GM12878 (cell line): ENCODE measurements around the gene SCARF2. TPM values are rescaled to one million over a fixed set of nuclear protein-coding genes. Genes with fewer than 3 reads are reported as not detected.

Experiments
- ATAC-seq: fragments of 200-7000 bp; cut with Tn5 transposase; 3 replicates; pipeline ENCODE4 v1.9.1; 2020; ENCODE audit warnings: mild to moderate bottlenecking, moderate library complexity
- BruUV-seq: library from RNA; stranded (reverse); fragments of 400-500 nt; replicated peaks from 2 replicates; lab custom pipeline; 2021; lab: Mats Ljungman, UMichigan
- CTCF ChIA-PET: fragments of 300-600 bp; sonication (Branson Sonifier 250); formaldehyde crosslinking; extraction: SDS; loops from one replicate; lab custom pipeline; 2021; ENCODE audit warnings: inconsistent platforms; lab: Yijun Ruan, JAX
- POLR2A ChIA-PET: fragments of 350-600 bp; formaldehyde crosslinking; extraction: SDS; loops from one replicate; lab custom pipeline; 2021; ENCODE audit warnings: inconsistent platforms; lab: Charles Lee
- RAD21 ChIA-PET: fragments of 300-600 bp; sonication (Branson Sonifier 250); formaldehyde crosslinking; loops from one replicate; lab custom pipeline; 2023; ENCODE audit warnings: antibody characterized with exemption; ENCODE audit not compliant: unreplicated experiment; lab: Charles Lee
- SMC1A ChIA-PET: fragments of 300-600 bp; sonication (Branson Sonifier 250); formaldehyde crosslinking; loops from one replicate; lab custom pipeline; 2023; ENCODE audit not compliant: unreplicated experiment, uncharacterized antibody; lab: Charles Lee
- DNase-seq: peaks from one replicate; pipeline ENCODE4 v3.0.0-alpha.2; 2011; ENCODE audit warnings: low read depth, low spot score
- FAIRE-seq: peaks from 3 replicates; lab custom pipeline; 2011; peaks lifted over from hg19 to GRCh38; lab: Jason Lieb, UNC
- H2AFZ ChIP-seq: 2 replicates; pipeline ENCODE4 v1.6.0; 2011; ENCODE audit warnings: low read depth, low read length, control low read depth; ENCODE audit not compliant: control insufficient read depth
- H3K27ac ChIP-seq: 2 replicates; pipeline ENCODE4 v1.5.1; 2011; ENCODE audit warnings: control low read depth; ENCODE audit not compliant: control insufficient read depth, insufficient read depth
- H3K27me3 ChIP-seq, 2 experiments: replicated peaks in 1 of 2; 2 replicates each; pipeline versions ENCODE4 v1.6.0 to v1.6.1; 2011; ENCODE audit warnings: low read length in 1 of 2; ENCODE audit not compliant: control insufficient read depth in 2 of 2, insufficient read depth in 2 of 2
- H3K36me3 ChIP-seq, 2 experiments: 2 replicates each; pipeline ENCODE4 v1.5.1; 2011; ENCODE audit warnings: low read length in 1 of 2; ENCODE audit not compliant: control insufficient read depth in 2 of 2, insufficient read depth in 2 of 2
- H3K4me1 ChIP-seq: 2 replicates; pipeline ENCODE4 v1.6.1; 2011; ENCODE audit warnings: mild to moderate bottlenecking, low read length, moderate library complexity, mixed read lengths; ENCODE audit not compliant: control insufficient read depth, insufficient read depth
- H3K4me2 ChIP-seq: 2 replicates; pipeline ENCODE4 v1.6.0; 2011; ENCODE audit warnings: control low read depth; ENCODE audit not compliant: control insufficient read depth, insufficient read depth
- H3K4me3 ChIP-seq: fragments of 200-600 bp; sonication (generic); 2 replicates; pipeline ENCODE4 v1.5.1; 2016
- H3K79me2 ChIP-seq: 2 replicates; pipeline ENCODE4 v1.6.0; 2011; ENCODE audit warnings: low read length; ENCODE audit not compliant: control insufficient read depth, insufficient read depth
- H3K9ac ChIP-seq: 2 replicates; pipeline ENCODE4 v1.8.0; 2011; ENCODE audit warnings: low read length, control low read depth, mixed read lengths; ENCODE audit not compliant: control insufficient read depth, insufficient read depth
- H3K9me3 ChIP-seq: replicated peaks from 3 replicates; pipeline ENCODE4 v1.5.1; 2011; ENCODE audit warnings: mild to moderate bottlenecking, low read length; ENCODE audit not compliant: control insufficient read depth, insufficient read depth
- H4K20me1 ChIP-seq: 2 replicates; pipeline ENCODE4 v1.6.0; 2011; ENCODE audit not compliant: control insufficient read depth, insufficient read depth
- DPF2 ChIP-seq: fragments of 450-650 bp; IDR thresholded peaks from 2 replicates; pipeline ENCODE4 v1.6.1; 2017; ENCODE audit warnings: mild to moderate bottlenecking
- E2F8 ChIP-seq: fragments of 450-650 bp; IDR thresholded peaks from 2 replicates; pipeline ENCODE4 v1.6.1; 2018; ENCODE audit warnings: mild to moderate bottlenecking, low read depth, moderate library complexity; ENCODE audit not compliant: partially characterized antibody
- GABPA ChIP-seq: IDR thresholded peaks from 2 replicates; pipeline ENCODE4 v1.6.1; 2014; ENCODE audit warnings: antibody characterized with exemption, low read depth, mild to moderate bottlenecking, inconsistent platforms
- HSF1 ChIP-seq: fragments of 150-350 bp; IDR thresholded peaks from 2 replicates; pipeline ENCODE4 v1.6.1; 2014; ENCODE audit warnings: mild to moderate bottlenecking, low read depth, low read length
- NFIC ChIP-seq: IDR thresholded peaks from 2 replicates; pipeline ENCODE4 v1.6.1; 2012; ENCODE audit warnings: low read depth, mild to moderate bottlenecking, inconsistent platforms, low read length, moderate library complexity
- NR2F1 ChIP-seq: fragments of 450-650 bp; conservative IDR thresholded peaks from 2 replicates; pipeline ENCODE4 v1.6.1; 2017; ENCODE audit warnings: mild to moderate bottlenecking
- PAX5 ChIP-seq: IDR thresholded peaks from 2 replicates; pipeline ENCODE4 v1.6.1; 2011; ENCODE audit warnings: low read depth, low read length, borderline replicate concordance
- POLR2A ChIP-seq: IDR thresholded peaks from 2 replicates; pipeline ENCODE4 v1.6.1; 2011; ENCODE audit warnings: low read depth, mild to moderate bottlenecking, low read length
- POLR2AphosphoS2 ChIP-seq: IDR thresholded peaks from 2 replicates; pipeline ENCODE4 v1.6.1; 2011; ENCODE audit warnings: low read depth, mild to moderate bottlenecking, low read length, improper control_type of control experiment, moderate library complexity
- RAD51 ChIP-seq: fragments of 450-650 bp; IDR thresholded peaks from 2 replicates; pipeline ENCODE4 v1.6.1; 2016; ENCODE audit warnings: moderate library complexity, mild to moderate bottlenecking, inconsistent platforms
- RELA ChIP-seq: fragments of 450-650 bp; IDR thresholded peaks from 2 replicates; pipeline ENCODE4 v1.8.0; 2014; ENCODE audit warnings: borderline replicate concordance; ENCODE audit not compliant: partially characterized antibody
- SIN3A ChIP-seq: IDR thresholded peaks from 2 replicates; pipeline ENCODE4 v1.6.1; 2012; ENCODE audit warnings: low read depth, low read length, improper control_type of control experiment
- SIX5 ChIP-seq: IDR thresholded peaks from 2 replicates; pipeline ENCODE4 v1.6.1; 2011; ENCODE audit warnings: mild to moderate bottlenecking, low read depth, low read length, moderate library complexity; ENCODE audit not compliant: severe bottlenecking
- USF2 ChIP-seq: IDR thresholded peaks from 2 replicates; pipeline ENCODE4 v1.6.1; 2011; ENCODE audit warnings: low read depth, low read length, improper control_type of control experiment, borderline replicate concordance
- WRNIP1 ChIP-seq: IDR thresholded peaks from 2 replicates; pipeline ENCODE4 v1.6.1; 2011; ENCODE audit warnings: low read depth, low read length, improper control_type of control experiment, borderline replicate concordance
- ZBTB40 ChIP-seq: fragments of 450-650 bp; IDR thresholded peaks from 2 replicates; pipeline ENCODE4 v1.6.1; 2016; ENCODE audit warnings: mild to moderate bottlenecking, moderate library complexity, borderline replicate concordance
- ZSCAN29 ChIP-seq: fragments of 450-650 bp; IDR thresholded peaks from 2 replicates; pipeline ENCODE4 v1.6.1; 2017; ENCODE audit warnings: mild to moderate bottlenecking, moderate library complexity
- WGBS: methylation state at CpG from one replicate; pipeline ENCODE4 v1.1.6; 2016; ENCODE audit warnings: low lambda C conversion rate; ENCODE audit not compliant: insufficient replicate concordance, insufficient coverage; ENCODE audit errors: missing lambda C conversion rate; 5-methylcytosine and 5-hydroxymethylcytosine counted together
- in situ Hi-C: fragments of 300-500 bp; cut with MboI; formaldehyde crosslinking; loops from 9 replicates; pipeline ENCODE4 v1.14.3; 2018; ENCODE audit warnings: mixed read lengths
- intact Hi-C: fragments of 100-400 bp; cut with micrococcal nuclease; formaldehyde crosslinking; loops from one replicate; pipeline ENCODE4 v1.14.2; 2022; ENCODE audit not compliant: unreplicated experiment
- polyA plus RNA-seq, 11 experiments: library from polyadenylated mRNA; depleted of rRNA in 4 of 11; unstranded in 6 of 11; stranded (reverse) in 5 of 11; fragments of >200 nt; fragmentation: Nextera tagmentation in 4 of 11; fragmentation: Illumina TruSeq in 1 of 11; extraction: Ambion mirVana in 4 of 11; extraction: Trizol in 1 of 11; gene quantifications; 1 replicate in 1 of 11; 2 replicates in 10 of 11; pipeline versions ENCODE4 v1.2.1 to v1.2.3, GENCODE V29; 2011 to 2016; ENCODE audit warnings: inconsistent platforms in 2 of 11, missing spikeins in 2 of 11, low read depth in 1 of 11
- total RNA-seq, 4 experiments: library from RNA; depleted of rRNA in 3 of 4; stranded (reverse); fragments of >200 nt in 3 of 4; fragmentation: Illumina TruSeq in 1 of 4; extraction: Trizol in 1 of 4; gene quantifications; 2 replicates each; pipeline versions ENCODE4 v1.2.1 to v1.2.3, GENCODE V29; 2013 to 2021

Gene SCARF2
- total and polyA plus RNA-seq, 10 of the 15 experiments (the other 5 are each of a cell fraction or from before 2014, with no cell fraction given) = 0.01 to 0.74 (median 0.17) TPM; not detected in 5

- 50% methylated on average over 4 of the region's 4 CpGs for WGBS
- in situ Hi-C loops = no loop called here
- no peak for TF ChIP-seq NFIC
- no peak for TF ChIP-seq NR2F1
- no peak for TF ChIP-seq RAD51
- TF ChIP-seq WRNIP1 = no peak
- no peak for TF ChIP-seq DPF2
- no peak for TF ChIP-seq ZSCAN29
- TF ChIP-seq HSF1 = no peak
- no peak for TF ChIP-seq POLR2AphosphoS2
- TF ChIP-seq USF2 = no peak
- no peak for TF ChIP-seq RELA
- no peak for TF ChIP-seq GABPA
- no peak for TF ChIP-seq SIN3A
- TF ChIP-seq SIX5 = no peak
- TF ChIP-seq POLR2A = no peak
- TF ChIP-seq PAX5 = no peak
- TF ChIP-seq E2F8 = no peak
- TF ChIP-seq ZBTB40 = no peak
- TF ChIP-seq, all 136 proteins: peak for 0
- no peaks in the 10 kb centered on the region for H3K79me2 ChIP-seq
- DNase-seq (no peak), FAIRE-seq (no peak), ATAC-seq (no peak)
- no peak overlapping the region for H3K27ac ChIP-seq
- H3K9me3 ChIP-seq = no peaks in the 10 kb centered on the region; the same call in 2 of the 3 replicates
- no peak overlapping the region for H3K9ac ChIP-seq
- ChIA-PET CTCF (no interaction called here), POLR2A (no interaction called here), SMC1A (no interaction called here), RAD21 (no interaction called here)
- intact Hi-C loops = no loop called here
- no peak overlapping the region for H3K4me2 ChIP-seq
- H3K36me3 ChIP-seq = no peaks in the 10 kb centered on the region
- no peaks in the 10 kb centered on the region for H3K27me3 ChIP-seq
- peaks cover 8% of the 10 kb centered on the region for H3K4me1 ChIP-seq
- H3K4me3 ChIP-seq = no peak overlapping the region
- no peaks in the 10 kb centered on the region for H4K20me1 ChIP-seq
- BruUV-seq = no TSS peak
- no peak overlapping the region for H2AFZ ChIP-seq
Measured at GRCh38 chr22:20391222-20391621, 46.4 kb downstream of the SCARF2 start.
